Measurements from ENCODE around the gene ROR1. TPM values are rescaled to one million over a fixed set of nuclear protein-coding genes. Genes with fewer than 3 reads are reported as not detected.

ROR1 gene
- polyA plus RNA-seq, 1 of the 3 experiments (the other 2 are of a cell fraction) = 4.0 TPM

GRCh38 chr1:63929106-63929478 is 155.3 kb downstream of the ROR1 start:
- 92% methylated on average over 3 of the region's 3 CpGs for WGBS (ENCODE audit: low lambda C conversion rate)
- Histone ChIP-seq H3F3A (replicated peaks; ENCODE audit: insufficient read depth) (no peaks in the 10 kb centered on the region), H3K79me2 (ENCODE audit: insufficient read depth) (no peaks in the 10 kb centered on the region), H3K27me3 (ENCODE audit: insufficient read depth) (no peaks in the 10 kb centered on the region), H2AFZ (ENCODE audit: low read depth) (no peak overlapping the region), H3K36me3 (replicated peaks in 1 of 2; ENCODE audit: control insufficient read depth in 1 of 2, insufficient read depth in 2 of 2, low read length in 1 of 2) (no peaks in the 10 kb centered on the region), H4K20me1 (ENCODE audit: insufficient read depth) (no peaks in the 10 kb centered on the region), H3K9me3 (no peaks in the 10 kb centered on the region), H3K4me3 (ENCODE audit: low read depth in 2 of 2, low read length in 1 of 2) (no peak overlapping the region), H3K9me2 (no peaks in the 10 kb centered on the region), H3K27ac (ENCODE audit: low read depth in 2 of 2, low read length in 1 of 2) (no peak overlapping the region), H3K4me2 (no peak overlapping the region), H3K9ac (no peak overlapping the region), H3K4me1 (ENCODE audit: control insufficient read depth in 1 of 2, insufficient read depth in 2 of 2, low read depth in 1 of 2, low read length in 1 of 2) (no peaks in the 10 kb centered on the region; a peak in 1 of 4 replicates)
- ChIA-PET CTCF (interaction anchor here (0.9 to 1.8 kb wide), 2 partner anchors 207 to 254 kb away, joined by 3 to 7 read pairs; no protein-coding TSS in a partner anchor), POLR2A (no interaction called here)
- DNase-seq = no peak
- TF ChIP-seq MXI1 (IDR thresholded peaks at IDR 0.05; ENCODE audit: low read depth, low read length) (no peak), MEF2A (IDR thresholded peaks at IDR 0.05; ENCODE audit: borderline replicate concordance, low read depth) (no peak), SIN3A (IDR thresholded peaks at IDR 0.05; ENCODE audit: borderline replicate concordance, low read depth, low read length) (no peak), SMC3 (IDR thresholded peaks at IDR 0.05; ENCODE audit: low read depth, low read length) (no peak), NRF1 (IDR thresholded peaks at IDR 0.05; ENCODE audit: low read depth, low read length) (no peak), CHD2 (IDR thresholded peaks at IDR 0.05; ENCODE audit: low read length, partially characterized antibody) (no peak), POLR2AphosphoS5 (IDR thresholded peaks at IDR 0.05; ENCODE audit: low read depth, low read length) (no peak), EZH2phosphoT487 (IDR thresholded peaks at IDR 0.05; ENCODE audit: borderline replicate concordance, low read depth) (no peak), RCOR1 (IDR thresholded peaks at IDR 0.05; ENCODE audit: low read length) (no peak), FOSL2 (IDR thresholded peaks at IDR 0.05; ENCODE audit: borderline replicate concordance, low read depth) (no peak), RXRA (IDR thresholded peaks at IDR 0.05; ENCODE audit: borderline replicate concordance, low read depth) (no peak), JUND (IDR thresholded peaks at IDR 0.05) (no peak)
- TF ChIP-seq, protein P1, sequence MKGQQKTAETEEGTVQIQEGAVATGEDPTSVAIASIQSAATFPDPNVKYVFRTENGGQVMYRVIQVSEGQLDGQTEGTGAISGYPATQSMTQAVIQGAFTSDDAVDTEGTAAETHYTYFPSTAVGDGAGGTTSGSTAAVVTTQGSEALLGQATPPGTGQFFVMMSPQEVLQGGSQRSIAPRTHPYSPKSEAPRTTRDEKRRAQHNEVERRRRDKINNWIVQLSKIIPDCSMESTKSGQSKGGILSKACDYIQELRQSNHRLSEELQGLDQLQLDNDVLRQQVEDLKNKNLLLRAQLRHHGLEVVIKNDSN (IDR thresholded peaks at IDR 0.05; ENCODE audit: borderline replicate concordance, low read depth) = no peak

- Histone ChIP-seq H3K36me3 (replicated peaks in 1 of 2; ENCODE audit: control insufficient read depth in 1 of 2, insufficient read depth in 2 of 2, low read length in 1 of 2) (no peaks in the 10 kb centered on the region), H3K27me3 (ENCODE audit: insufficient read depth) (no peaks in the 10 kb centered on the region), H3K27ac (ENCODE audit: low read depth in 2 of 2, low read length in 1 of 2) (no peak overlapping the region), H3K79me2 (ENCODE audit: insufficient read depth) (no peaks in the 10 kb centered on the region), H2AFZ (ENCODE audit: low read depth) (no peak overlapping the region), H3K9me3 (no peaks in the 10 kb centered on the region), H3K9me2 (no peaks in the 10 kb centered on the region), H3K4me3 (ENCODE audit: low read depth in 2 of 2, low read length in 1 of 2) (no peak overlapping the region), H3K9ac (no peak overlapping the region), H4K20me1 (ENCODE audit: insufficient read depth) (no peaks in the 10 kb centered on the region), H3K4me1 (ENCODE audit: control insufficient read depth in 1 of 2, insufficient read depth in 2 of 2, low read depth in 1 of 2, low read length in 1 of 2) (peaks cover 0 to 4% of the 10 kb centered on the region in 2 experiments; a peak in 2 of 4 replicates), H3K4me2 (no peak overlapping the region), H3F3A (replicated peaks; ENCODE audit: insufficient read depth) (no peaks in the 10 kb centered on the region)
- CTCF ChIA-PET = interaction anchor here (0.8 to 0.9 kb wide), 2 partner anchors 16 to 158 kb away, joined by 3 read pairs; partner anchors contain the start of gene ROR1
- TF ChIP-seq TCF12 (IDR thresholded peaks at IDR 0.05) (no peak), YY1 (IDR thresholded peaks at IDR 0.05; ENCODE audit: low read depth) (no peak), EZH2phosphoT487 (IDR thresholded peaks at IDR 0.05; ENCODE audit: borderline replicate concordance, low read depth) (no peak), SMC3 (IDR thresholded peaks at IDR 0.05; ENCODE audit: low read depth, low read length) (no peak), MEF2A (IDR thresholded peaks at IDR 0.05; ENCODE audit: borderline replicate concordance, low read depth) (no peak), TAF1 (IDR thresholded peaks at IDR 0.05; ENCODE audit: borderline replicate concordance, low read depth, low read length) (no peak), JUND (IDR thresholded peaks at IDR 0.05) (0 out of 2 replicates have a peak, but pooled peaks have one; percentile 14), CHD2 (IDR thresholded peaks at IDR 0.05; ENCODE audit: low read length, partially characterized antibody) (no peak), RXRA (IDR thresholded peaks at IDR 0.05; ENCODE audit: borderline replicate concordance, low read depth) (no peak), NRF1 (IDR thresholded peaks at IDR 0.05; ENCODE audit: low read depth, low read length) (no peak), FOSL2 (IDR thresholded peaks at IDR 0.05; ENCODE audit: borderline replicate concordance, low read depth) (peak; percentile 38; the same call in 1 of the 2 replicates), RCOR1 (IDR thresholded peaks at IDR 0.05; ENCODE audit: low read length) (no peak)
- TF ChIP-seq, protein P2, sequence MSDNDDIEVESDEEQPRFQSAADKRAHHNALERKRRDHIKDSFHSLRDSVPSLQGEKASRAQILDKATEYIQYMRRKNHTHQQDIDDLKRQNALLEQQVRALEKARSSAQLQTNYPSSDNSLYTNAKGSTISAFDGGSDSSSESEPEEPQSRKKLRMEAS (IDR thresholded peaks at IDR 0.05; ENCODE audit: low read depth) = no peak
- WGBS (ENCODE audit: low lambda C conversion rate) = 58% methylated on average over 2 of the region's 2 CpGs
- no peak for DNase-seq
- POLR2A ChIA-PET = no interaction called here
Measured at GRCh38 chr1:63931468-63931867, 157.7 kb downstream of the ROR1 start.
